Neural cell (in vitro differentiated cells): Measurements from ENCODE around the gene AFF1. TPM values are rescaled to one million over a fixed set of nuclear protein-coding genes. Genes with fewer than 3 reads are reported as not detected.

Experiments used
- H2AFZ ChIP-seq: fragments of 200-600, 300-800 bp; sonication (generic), shearing (Covaris generic); 2 replicates; pipeline ENCODE4 v1.6.0; 2014; ENCODE audit warnings: low read depth, mild to moderate bottlenecking, antibody characterized with exemption, low read length, moderate library complexity
- H3F3A ChIP-seq: fragments of 200-600 bp; shearing (Covaris generic); 2 replicates; pipeline ENCODE4 v1.6.1; 2016; ENCODE audit warnings: mild to moderate bottlenecking, moderate library complexity, mixed read lengths, antibody characterized with exemption, low read length; ENCODE audit not compliant: insufficient read depth, poor library complexity, severe bottlenecking
- H3K27ac ChIP-seq: fragments of 200-600, 300-800 bp; sonication (generic), shearing (Covaris generic); 2 replicates; pipeline ENCODE4 v1.5.1; 2014; ENCODE audit warnings: mild to moderate bottlenecking, low read length, moderate library complexity
- H3K27me3 ChIP-seq: fragments of 300-800, 200-600 bp; sonication (generic), shearing (Covaris generic); 2 replicates; pipeline ENCODE4 v1.6.0; 2014; ENCODE audit warnings: mild to moderate bottlenecking, low read depth, low read length, moderate library complexity; ENCODE audit not compliant: insufficient read depth
- H3K36me3 ChIP-seq: fragments of 300-800, 200-600 bp; sonication (generic), shearing (Covaris generic); 2 replicates; pipeline ENCODE4 v1.5.1; 2014; ENCODE audit warnings: mild to moderate bottlenecking, antibody characterized with exemption, low read length, moderate library complexity; ENCODE audit not compliant: insufficient read depth
- H3K4me2 ChIP-seq: fragments of 300-800, 200-600 bp; sonication (generic), shearing (Covaris generic); 2 replicates; pipeline ENCODE4 v1.6.0; 2014; ENCODE audit warnings: mild to moderate bottlenecking, low read length
- H3K4me3 ChIP-seq: fragments of 300-800, 200-600 bp; sonication (generic), shearing (Covaris generic); 2 replicates; pipeline ENCODE4 v1.5.1; 2014; ENCODE audit warnings: mild to moderate bottlenecking, low read length, moderate library complexity
- H3K79me2 ChIP-seq: fragments of 200-600 bp; shearing (Covaris generic); replicated peaks from 2 replicates; pipeline ENCODE4 v1.6.0; 2014; ENCODE audit warnings: mild to moderate bottlenecking, low read length, moderate library complexity; ENCODE audit not compliant: insufficient read depth
- H3K9ac ChIP-seq: fragments of 300-800, 200-600 bp; sonication (generic), shearing (Covaris generic); 2 replicates; pipeline ENCODE4 v1.6.1; 2016; ENCODE audit warnings: mild to moderate bottlenecking, low read length, mixed read lengths
- H3K9me2 ChIP-seq: fragments of 200-600 bp; shearing (Covaris generic); 2 replicates; pipeline ENCODE4 v1.6.1; 2016; ENCODE audit warnings: mild to moderate bottlenecking, low read length, mixed read lengths; ENCODE audit not compliant: insufficient read depth
- H3K9me3 ChIP-seq: fragments of 200-600, 300-800 bp; sonication (generic), shearing (Covaris generic); 2 replicates; pipeline ENCODE4 v1.6.1; 2016; ENCODE audit warnings: mild to moderate bottlenecking, mixed run types, low read length, moderate library complexity, mixed read lengths
- H4K20me1 ChIP-seq: fragments of 200-600 bp; shearing (Covaris generic); 2 replicates; pipeline ENCODE4 v1.6.1; 2016; ENCODE audit warnings: mild to moderate bottlenecking, mixed run types; ENCODE audit not compliant: insufficient read depth
- CTCF ChIP-seq: fragments of 450-650 bp; IDR thresholded peaks from 2 replicates; pipeline ENCODE4 v1.5.1; 2014; ENCODE audit warnings: antibody characterized with exemption, mild to moderate bottlenecking, moderate library complexity; ENCODE audit not compliant: poor library complexity, severe bottlenecking
- EP300 ChIP-seq: fragments of 450-650 bp; conservative IDR thresholded peaks from 2 replicates; pipeline ENCODE4 v1.6.1; 2014; ENCODE audit warnings: antibody characterized with exemption, mild to moderate bottlenecking, moderate library complexity; ENCODE audit not compliant: poor library complexity, severe bottlenecking
- EZH2 ChIP-seq: fragments of 200-600, 300-800 bp; shearing (Covaris generic), sonication (generic); IDR thresholded peaks from 2 replicates; pipeline ENCODE4 v1.6.1; 2014; ENCODE audit warnings: antibody characterized with exemption, low read length, borderline replicate concordance, mild to moderate bottlenecking; ENCODE audit not compliant: insufficient read depth, poor library complexity, severe bottlenecking
- MXI1 ChIP-seq: fragments of 450-650 bp; conservative IDR thresholded peaks from 2 replicates; pipeline ENCODE4 v1.6.1; 2014; ENCODE audit warnings: antibody characterized with exemption, mild to moderate bottlenecking; ENCODE audit not compliant: poor library complexity, severe bottlenecking
- POLR2AphosphoS5 ChIP-seq: IDR thresholded peaks from 2 replicates; pipeline ENCODE4 v1.6.1; 2012
- RAD21 ChIP-seq: fragments of 450-650 bp; conservative IDR thresholded peaks from 2 replicates; pipeline ENCODE4 v1.6.1; 2014; ENCODE audit warnings: antibody characterized with exemption, mild to moderate bottlenecking, moderate library complexity
- REST ChIP-seq: IDR thresholded peaks from 2 replicates; pipeline ENCODE4 v1.6.1; 2012; ENCODE audit warnings: borderline replicate concordance
- SMC3 ChIP-seq: fragments of 450-650 bp; conservative IDR thresholded peaks from 2 replicates; pipeline ENCODE4 v1.6.1; 2014; ENCODE audit warnings: antibody characterized with exemption, mild to moderate bottlenecking, moderate library complexity; ENCODE audit not compliant: poor library complexity
- TAF1 ChIP-seq: IDR thresholded peaks from 2 replicates; pipeline ENCODE4 v1.6.1; 2012; ENCODE audit warnings: low read depth
- polyA plus RNA-seq: library from polyadenylated mRNA; depleted of rRNA; stranded (reverse); fragments of >200 nt; gene quantifications from 2 replicates; pipeline ENCODE4 v1.2.3, GENCODE V29; 2014

Gene AFF1
- polyA plus RNA-seq, 1 donor from 2014 or later = 0.63 TPM

GRCh38 chr4:87097075-87097474 lies 162.3 kb downstream of the AFF1 start:
- no peak overlapping the region for H2AFZ ChIP-seq
- H3K9me3 ChIP-seq = no peaks in the 10 kb centered on the region
- no peak overlapping the region for H3K9ac ChIP-seq
- no peaks in the 10 kb centered on the region for H3K36me3 ChIP-seq
- H3F3A ChIP-seq = no peaks in the 10 kb centered on the region
- TF ChIP-seq TAF1 (no peak), SMC3 (no peak), MXI1 (no peak), EZH2 (no peak), POLR2AphosphoS5 (no peak), RAD21 (no peak), REST (no peak), CTCF (no peak), EP300 (no peak)
- H4K20me1 ChIP-seq = no peaks in the 10 kb centered on the region
- no peaks in the 10 kb centered on the region for H3K9me2 ChIP-seq
- no peak overlapping the region for H3K4me2 ChIP-seq
- H3K27me3 ChIP-seq = no peaks in the 10 kb centered on the region
- H3K27ac ChIP-seq = no peak overlapping the region
- H3K4me3 ChIP-seq = no peak overlapping the region
- no peaks in the 10 kb centered on the region for H3K79me2 ChIP-seq

- TF ChIP-seq EP300 = no peak
- no peak for TF ChIP-seq EZH2
- TF ChIP-seq SMC3 = no peak
- TF ChIP-seq CTCF = no peak
- TF ChIP-seq POLR2AphosphoS5 = no peak
- TF ChIP-seq TAF1 = no peak
- no peak for TF ChIP-seq MXI1
- TF ChIP-seq RAD21 = no peak
- TF ChIP-seq REST = no peak
- no peaks in the 10 kb centered on the region for H3K36me3 ChIP-seq
- H3K9me2 ChIP-seq = no peaks in the 10 kb centered on the region
- H3K27ac ChIP-seq = no peak overlapping the region
- no peaks in the 10 kb centered on the region for H3K27me3 ChIP-seq
- no peaks in the 10 kb centered on the region for H3K9me3 ChIP-seq
- H3K79me2 ChIP-seq = no peaks in the 10 kb centered on the region
- no peak overlapping the region for H3K4me2 ChIP-seq
- H3K4me3 ChIP-seq = no peak overlapping the region
- no peaks in the 10 kb centered on the region for H4K20me1 ChIP-seq
- H3K9ac ChIP-seq = no peak overlapping the region
- no peak overlapping the region for H2AFZ ChIP-seq
- H3F3A ChIP-seq = no peaks in the 10 kb centered on the region
These were observed 165.4 kb downstream of the AFF1 start for GRCh38 chr4:87100168-87100567.
